Panc1 (cell line): ENCODE data around the gene KIF1C. TPM values are rescaled to one million over a fixed set of nuclear protein-coding genes. Genes with fewer than 3 reads are reported as not detected.

ENCODE experiments used
- ATAC-seq: fragments of 200-7000 bp; cut with Tn5 transposase; 2 replicates; pipeline ENCODE4 v1.9.1; 2020; ENCODE audit warnings: mild to moderate bottlenecking, moderate library complexity
- BruUV-seq: library from RNA; stranded (reverse); fragments of 400-500 nt; replicated peaks from 2 replicates; lab custom pipeline; 2021; lab: Mats Ljungman, UMichigan
- CTCF ChIA-PET: fragments of 300-600 bp; sonication (Branson Sonifier 250); formaldehyde crosslinking; loops from one replicate; lab custom pipeline; 2022; ENCODE audit warnings: antibody characterized with exemption; lab: Charles Lee
- POLR2A ChIA-PET: fragments of 300-600 bp; sonication (Branson Sonifier 250); formaldehyde crosslinking; loops from one replicate; lab custom pipeline; 2022; ENCODE audit warnings: antibody characterized with exemption; lab: Charles Lee
- DNase-seq: peaks from one replicate; pipeline ENCODE4 v3.0.0-alpha.2; 2010; ENCODE audit warnings: low read depth, low spot score
- H3K27ac ChIP-seq: 2 replicates; pipeline ENCODE4 v1.5.1; 2011; ENCODE audit warnings: mild to moderate bottlenecking, low read length, inconsistent platforms
- H3K27me3 ChIP-seq: fragments of 200-500 bp; sonication (Bioruptor generic); 2 replicates; pipeline ENCODE4 v1.6.0; 2014; ENCODE audit warnings: low read length, inconsistent platforms; ENCODE audit not compliant: control insufficient read depth, insufficient read depth
- H3K36me3 ChIP-seq: fragments of 200-500 bp; sonication (Bioruptor generic); 2 replicates; pipeline ENCODE4 v1.5.1; 2014; ENCODE audit warnings: inconsistent platforms, mild to moderate bottlenecking, low read length, moderate library complexity; ENCODE audit not compliant: control insufficient read depth, insufficient read depth
- H3K4me1 ChIP-seq: 2 replicates; pipeline ENCODE4 v1.5.1; 2011; ENCODE audit warnings: inconsistent platforms, mild to moderate bottlenecking, low read length, moderate library complexity; ENCODE audit not compliant: control insufficient read depth, insufficient read depth
- H3K4me3 ChIP-seq, 2 experiments: 2 replicates each; pipeline ENCODE4 v1.5.1; 2011 to 2012; ENCODE audit warnings: low read depth in 2 of 2, low read length in 2 of 2, mild to moderate bottlenecking in 2 of 2, inconsistent platforms in 1 of 2, moderate library complexity in 1 of 2
- H3K9me3 ChIP-seq: fragments of 200-500 bp; sonication (Bioruptor generic); 2 replicates; pipeline ENCODE4 v1.5.1; 2014; ENCODE audit warnings: low read depth, mild to moderate bottlenecking, inconsistent platforms, low read length, moderate library complexity; ENCODE audit not compliant: control insufficient read depth, insufficient read depth
- CTCF ChIP-seq: fragments of 450-650 bp; IDR thresholded peaks from 2 replicates; pipeline ENCODE4 v1.5.1; 2017; ENCODE audit warnings: mild to moderate bottlenecking
- POLR2AphosphoS5 ChIP-seq: IDR thresholded peaks from 2 replicates; pipeline ENCODE4 v1.6.1; 2012; ENCODE audit warnings: mild to moderate bottlenecking, low read depth, low read length, moderate library complexity
- REST ChIP-seq, 2 experiments: IDR thresholded peaks; 2 replicates each; pipeline ENCODE4 v1.6.1; 2011 to 2012; ENCODE audit warnings: low read depth in 2 of 2, control low read depth in 1 of 2, low read length in 1 of 2, mild to moderate bottlenecking in 1 of 2, moderate library complexity in 1 of 2; ENCODE audit not compliant: insufficient read depth in 1 of 2
- SIN3A ChIP-seq: IDR thresholded peaks from 2 replicates; pipeline ENCODE4 v1.6.1; 2012; ENCODE audit warnings: low read depth, mild to moderate bottlenecking, low read length, moderate library complexity, borderline replicate concordance; ENCODE audit not compliant: insufficient read depth
- TCF7L2 ChIP-seq: IDR thresholded peaks from 2 replicates; pipeline ENCODE4 v1.6.1; 2011; ENCODE audit warnings: mild to moderate bottlenecking, low read depth, low read length, inconsistent platforms
- in situ Hi-C: cut with HindIII; loops from 2 replicates; pipeline ENCODE4 v1.10.0; 2016; ENCODE audit warnings: low sequenced_read_pairs, low pct_unique_long_range_greater_than_20kb
- intact Hi-C: fragments of 100-400 bp; cut with micrococcal nuclease; formaldehyde crosslinking; loops from one replicate; pipeline ENCODE4 v1.10.0; 2022; ENCODE audit not compliant: unreplicated experiment
- total RNA-seq: library from RNA; stranded (reverse); gene quantifications from one replicate; pipeline ENCODE4 v1.2.1, GENCODE V29; 2021; ENCODE audit not compliant: unreplicated experiment

The KIF1C gene
- total RNA-seq, 1 experiment from 2014 or later: 117 TPM

GRCh38 chr17:4956493-4957061 is 41.2 kb upstream of the KIF1C start:
- Histone ChIP-seq H3K4me1 (peaks cover 3% of the 10 kb centered on the region; the same call in 1 of the 2 replicates), H3K36me3 (no peaks in the 10 kb centered on the region), H3K27me3 (no peaks in the 10 kb centered on the region), H3K27ac (no peak overlapping the region), H3K4me3 (no peak overlapping the region), H3K9me3 (no peaks in the 10 kb centered on the region)
- BruUV-seq: no TSS peak
- DNase-seq (no peak), ATAC-seq (no peak)
- POLR2A ChIA-PET: no interaction called here
- in situ Hi-C loops: no loop called here
- TF ChIP-seq REST (IDR thresholded peaks at IDR 0.05; ENCODE audit: insufficient read depth in 1 of 2, low read depth in 2 of 2, low read length in 1 of 2): no peak
- TF ChIP-seq SIN3A: no peak
- TF ChIP-seq CTCF: no peak
- TF ChIP-seq TCF7L2: no peak
- no peak for TF ChIP-seq POLR2AphosphoS5
- intact Hi-C loops: no loop called here
- CTCF ChIA-PET: no interaction called here

GRCh38 chr17:4958102-4958501 is 39.6 kb upstream of the KIF1C start:
- in situ Hi-C loops: no loop called here
- no peak overlapping the region for H3K4me3 ChIP-seq
- POLR2A ChIA-PET: no interaction called here
- no peaks in the 10 kb centered on the region for H3K36me3 ChIP-seq
- no peak for ATAC-seq
- DNase-seq: no peak
- H3K4me1 ChIP-seq: no peaks in the 10 kb centered on the region
- CTCF ChIA-PET: no interaction called here
- no peaks in the 10 kb centered on the region for H3K9me3 ChIP-seq
- H3K27me3 ChIP-seq: no peaks in the 10 kb centered on the region
- TF ChIP-seq POLR2AphosphoS5 (no peak), CTCF (no peak), SIN3A (no peak), REST (IDR thresholded peaks at IDR 0.05; ENCODE audit: insufficient read depth in 1 of 2, low read depth in 2 of 2, low read length in 1 of 2) (no peak), TCF7L2 (no peak)
- intact Hi-C loops: no loop called here
- H3K27ac ChIP-seq: no peak overlapping the region
- BruUV-seq: no TSS peak
